CD4-positive, alpha-beta T cell (primary cell): ENCODE results near the gene NAA25. TPM values are rescaled to one million over a fixed set of nuclear protein-coding genes. Genes with fewer than 3 reads are reported as not detected.

ENCODE experiments used
- ATAC-seq: fragments of 200-7000 bp; cut with Tn5 transposase; one replicate; pipeline ENCODE4 v1.10.0; 2022; ENCODE audit warnings: mild to moderate bottlenecking; ENCODE audit not compliant: poor library complexity
- CTCF ChIA-PET: fragments of 350-600 bp; sonication (Branson Sonifier 250); formaldehyde crosslinking; loops from one replicate; lab custom pipeline; 2021; ENCODE audit warnings: antibody characterized with exemption, inconsistent platforms; lab: Charles Lee
- POLR2A ChIA-PET: fragments of 350-600 bp; sonication (Branson Sonifier 250); formaldehyde crosslinking; loops from one replicate; lab custom pipeline; 2021; ENCODE audit warnings: antibody characterized with exemption, inconsistent platforms; lab: Charles Lee
- DNase-seq, 14 experiments: peaks; one replicate each; pipeline ENCODE4 v3.0.0-alpha.2; 2013 to 2020; ENCODE audit warnings: mixed read lengths in 2 of 14
- H3K27ac ChIP-seq, 2 donors: one replicate each; pipeline versions ENCODE4 v1.5.1 to v1.7.0; 2013; ENCODE audit warnings: low read length in 2 of 2, low read depth in 1 of 2, mild to moderate bottlenecking in 1 of 2
- H3K27me3 ChIP-seq, 2 experiments: 1 replicate in 1 of 2; 2 replicates in 1 of 2; pipeline versions ENCODE4 v1.6.1 to v1.7.0; 2013; ENCODE audit warnings: low read length in 2 of 2, control low read depth in 1 of 2, mild to moderate bottlenecking in 1 of 2, moderate library complexity in 1 of 2; ENCODE audit not compliant: insufficient read depth in 2 of 2, control insufficient read depth in 1 of 2
- H3K36me3 ChIP-seq: one replicate; pipeline ENCODE4 v1.6.1; 2013; ENCODE audit warnings: low read length, control low read depth; ENCODE audit not compliant: insufficient read depth
- H3K4me1 ChIP-seq: one replicate; pipeline ENCODE4 v1.6.1; 2013; ENCODE audit warnings: low read length, control low read depth; ENCODE audit not compliant: insufficient read depth
- H3K4me3 ChIP-seq: one replicate; pipeline ENCODE4 v1.5.1; 2013; ENCODE audit warnings: mild to moderate bottlenecking, low read length, moderate library complexity
- H3K9me3 ChIP-seq, 2 experiments: 1 replicate in 1 of 2; 2 replicates in 1 of 2; pipeline versions ENCODE4 v1.6.1 to v1.7.0; 2013; ENCODE audit warnings: low read length in 2 of 2, mild to moderate bottlenecking in 2 of 2, control low read depth in 1 of 2, moderate library complexity in 1 of 2; ENCODE audit not compliant: control insufficient read depth in 1 of 2, insufficient read depth in 1 of 2
- H3K27ac Mint-ChIP-seq: one replicate; pipeline ENCODE4 v1.8.0; 2020; ENCODE audit warnings: mixed read lengths
- H3K27me3 Mint-ChIP-seq: one replicate; pipeline ENCODE4 v1.8.0; 2021; ENCODE audit warnings: mixed read lengths
- H3K36me3 Mint-ChIP-seq: one replicate; pipeline ENCODE4 v1.8.0; 2021; ENCODE audit warnings: low read depth, mixed read lengths
- H3K4me1 Mint-ChIP-seq: one replicate; pipeline ENCODE4 v1.8.0; 2021; ENCODE audit warnings: low read depth, mixed read lengths
- H3K4me3 Mint-ChIP-seq: one replicate; pipeline ENCODE4 v1.8.0; 2020; ENCODE audit warnings: mild to moderate bottlenecking, mixed read lengths
- H3K9me3 Mint-ChIP-seq: one replicate; pipeline ENCODE4 v1.8.0; 2020; ENCODE audit warnings: mixed read lengths
- CTCF ChIP-seq: fragments of 200-600 bp; IDR thresholded peaks from one replicate; pipeline ENCODE4 v1.8.0; 2022; ENCODE audit warnings: antibody characterized with exemption, mild to moderate bottlenecking
- intact Hi-C, 2 experiments: fragments of 100-400 bp; cut with DNase I in 1 of 2; cut with micrococcal nuclease in 1 of 2; formaldehyde crosslinking; loops; one replicate each; pipeline versions ENCODE4 v1.15.1 to v1.9.0; 2023 to 2025; cut with DNase I, micrococcal nuclease
- total RNA-seq, 174 experiments: library from RNA in 2 of 174; stranded (reverse) in 2 of 174; gene quantifications; one replicate each; pipeline ENCODE4 v1.2.3 and lab custom pipeline; 2021 to 2026

NAA25 gene
- total RNA-seq, 2 experiments from 2014 or later, result 31.1 to 34.6 TPM

DNA sequence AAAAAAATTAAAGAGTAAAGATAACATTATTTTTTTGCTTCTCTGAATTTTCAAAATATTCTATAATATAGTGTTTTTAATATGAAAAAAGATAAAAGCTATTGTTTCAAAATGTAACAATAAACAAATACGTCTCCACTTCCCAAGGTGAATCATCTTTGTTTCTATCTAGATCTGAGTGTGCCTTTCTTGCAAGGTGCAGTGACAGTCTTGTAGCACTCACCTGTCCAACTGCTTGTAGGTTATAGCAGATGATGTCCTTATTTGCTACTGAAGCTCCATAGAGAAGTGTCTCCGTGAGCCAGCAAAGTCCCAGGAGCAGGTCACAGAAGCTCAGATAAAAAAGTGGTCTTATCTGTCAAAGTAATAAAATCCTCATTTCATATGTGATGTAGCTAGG, 117.0 kb downstream of the NAA25 start:
- no peaks in the 10 kb centered on the region for H3K27me3 ChIP-seq
- peaks cover 69% of the 10 kb centered on the region for H3K4me1 Mint-ChIP-seq
- no peak for TF ChIP-seq CTCF
- DNase-seq (no peak), ATAC-seq (no peak)
- CTCF ChIA-PET, result interaction anchor here (0.9 to 3.7 kb wide), 3 partner anchors 10 to 36 kb away, joined by 3 to 28 read pairs (median 5); partner anchors contain the start of genes ERP29 and TMEM116
- peak overlapping the region; percentile 44 to 64 for H3K27ac ChIP-seq
- H3K4me3 Mint-ChIP-seq, result peak overlapping the region; percentile 17
- no peak overlapping the region for H3K4me3 ChIP-seq
- no peaks in the 10 kb centered on the region for H3K9me3 Mint-ChIP-seq
- POLR2A ChIA-PET, result interaction anchor here (0.9 to 14.5 kb wide), 2 partner anchors 23 to 149 kb away, joined by 4 to 351 read pairs; partner anchors contain the start of genes ERP29, MAPKAPK5 and TMEM116
- H3K9me3 ChIP-seq, result no peaks in the 10 kb centered on the region
- no peaks in the 10 kb centered on the region for H3K27me3 Mint-ChIP-seq
- H3K27ac Mint-ChIP-seq, result peak overlapping the region; percentile 86
- intact Hi-C loops, result loop anchor here (5.0 kb wide), 2 partner anchors 44 to 394 kb away; partner anchors contain the start of gene ATXN2 (in 1 of the 2)
- H3K4me1 ChIP-seq, result peaks cover 42% of the 10 kb centered on the region
- peaks cover 33% of the 10 kb centered on the region for H3K36me3 Mint-ChIP-seq
- no peaks in the 10 kb centered on the region for H3K36me3 ChIP-seq

DNA sequence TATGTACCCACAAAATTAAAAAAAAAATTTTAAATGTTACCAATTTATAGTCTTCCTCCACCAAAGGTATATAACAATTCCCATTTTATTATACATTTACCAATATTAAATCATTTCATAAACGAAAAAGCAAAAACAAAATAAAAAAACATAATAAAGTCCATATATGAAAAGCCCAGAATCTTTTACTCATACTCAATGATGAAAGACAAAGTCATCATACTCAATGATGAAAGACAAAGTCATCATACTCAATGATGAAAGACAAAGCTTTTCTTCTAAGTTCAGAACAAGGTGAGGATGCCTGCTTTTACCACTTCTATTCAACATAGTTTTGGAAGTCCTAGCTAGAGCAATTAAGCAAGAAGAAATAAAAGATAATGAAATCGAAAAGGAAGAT, 123.8 kb downstream of the NAA25 start:
- no peak for DNase-seq
- Histone ChIP-seq H3K27ac (no peak overlapping the region), H3K4me1 (no peaks in the 10 kb centered on the region), H3K36me3 (peaks cover 6% of the 10 kb centered on the region), H3K9me3 (no peaks in the 10 kb centered on the region), H3K4me3 (no peak overlapping the region), H3K27me3 (no peaks in the 10 kb centered on the region)
- no peak overlapping the region for H3K27ac Mint-ChIP-seq
- no peaks in the 10 kb centered on the region for H3K9me3 Mint-ChIP-seq
- H3K27me3 Mint-ChIP-seq, result no peaks in the 10 kb centered on the region
- intact Hi-C loops, result no loop called here
- H3K4me1 Mint-ChIP-seq, result peaks cover 32% of the 10 kb centered on the region
- H3K4me3 Mint-ChIP-seq, result no peak overlapping the region
- TF ChIP-seq CTCF, result no peak
- no peak for ATAC-seq
- H3K36me3 Mint-ChIP-seq, result peaks cover 36% of the 10 kb centered on the region
- POLR2A ChIA-PET, result interaction anchor here (2.4 kb wide), 1 partner anchor 29 kb away, joined by 7 read pairs; the partner anchor contains the start of genes ERP29 and TMEM116
- CTCF ChIA-PET, result no interaction called here

DNA sequence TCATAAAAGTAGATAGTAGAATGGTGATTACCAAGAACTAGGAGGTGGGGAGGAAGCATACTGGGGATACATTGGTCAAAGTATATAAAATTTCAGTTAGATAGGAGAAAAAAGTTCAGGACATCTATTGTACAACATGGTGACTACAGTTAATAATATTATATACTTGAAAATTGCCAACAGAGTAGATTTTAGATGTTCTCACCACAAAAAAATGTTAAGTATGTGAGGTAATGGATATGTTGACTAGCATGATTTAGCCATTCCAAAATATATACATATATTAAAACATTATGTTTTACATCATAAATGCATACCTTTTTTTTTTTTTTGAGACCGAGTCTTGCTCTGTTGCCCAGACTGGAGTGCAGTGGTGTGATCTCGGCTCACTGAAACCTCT, 126.6 kb downstream of the NAA25 start:
- POLR2A ChIA-PET, result no interaction called here

More for the DNA sequence above, 126.6 kb downstream of the NAA25 start:
- intact Hi-C loops, result no loop called here
- Histone ChIP-seq H3K4me3 (no peak overlapping the region), H3K27me3 (no peaks in the 10 kb centered on the region), H3K4me1 (no peaks in the 10 kb centered on the region), H3K36me3 (peaks cover 13% of the 10 kb centered on the region), H3K9me3 (no peaks in the 10 kb centered on the region), H3K27ac (no peak overlapping the region)
- Mint-ChIP-seq H3K36me3 (peaks cover 38% of the 10 kb centered on the region), H3K9me3 (no peaks in the 10 kb centered on the region), H3K27ac (no peak overlapping the region), H3K4me1 (peaks cover 30% of the 10 kb centered on the region), H3K27me3 (no peaks in the 10 kb centered on the region), H3K4me3 (no peak overlapping the region)
- TF ChIP-seq CTCF, result no peak
- DNase-seq (no peak), ATAC-seq (no peak)
- CTCF ChIA-PET, result no interaction called here
